NCI-H2029 treated with DMSO at 0.1 percent for 48 hours (cell line): ENCODE measurements around the gene CAMK1D.
"Not testable (repeated sequence)": the region's sequence is repeated elsewhere in the genome, so short reads cannot be mapped to it uniquely, and the experiment has no call there.

Experiments
- DNase-seq: peaks from one replicate; lab custom pipeline; 2025; lab: John Stamatoyannopoulos, UW

Gene CAMK1D

DNA sequence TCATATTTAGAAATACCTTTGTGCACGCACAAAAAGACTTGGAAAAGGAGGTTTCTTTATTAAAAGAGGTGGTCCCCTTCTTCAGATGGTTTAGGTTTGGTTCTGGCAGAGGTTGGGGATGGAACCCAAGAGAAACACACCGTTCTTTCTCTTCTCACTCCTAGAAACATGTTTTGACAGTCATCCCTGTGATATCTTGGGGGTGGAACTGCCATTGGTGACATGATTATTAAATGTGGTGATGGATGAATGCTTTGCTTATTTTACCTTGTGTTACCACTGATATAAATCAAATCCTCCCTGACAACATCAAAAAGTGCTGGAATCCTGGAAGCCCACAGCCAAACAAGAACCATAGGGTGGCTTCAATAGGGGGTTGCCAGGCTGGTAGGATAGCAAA is 505.6 kb downstream of the CAMK1D start:
- no peak for DNase-seq

DNA sequence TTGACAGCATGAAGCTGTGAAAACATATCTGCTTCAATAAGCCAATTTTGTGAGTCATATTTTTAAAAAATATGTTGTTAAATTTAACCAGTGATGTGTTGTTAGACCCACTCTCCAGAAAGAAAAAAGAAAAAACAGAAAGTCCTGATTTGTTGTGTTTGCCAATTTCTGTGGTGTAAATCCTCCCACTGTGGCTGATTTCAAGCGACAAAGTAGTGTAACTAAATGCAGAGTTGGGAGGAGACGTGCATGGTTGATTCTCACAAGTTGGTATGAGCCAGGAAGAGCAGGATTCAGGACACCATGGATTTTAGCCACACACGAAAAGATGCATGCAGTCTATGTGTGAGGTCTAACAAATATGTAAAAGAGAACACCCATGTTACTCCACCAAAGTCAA is 513.1 kb downstream of the CAMK1D start:
- DNase-seq, result no peak

DNA sequence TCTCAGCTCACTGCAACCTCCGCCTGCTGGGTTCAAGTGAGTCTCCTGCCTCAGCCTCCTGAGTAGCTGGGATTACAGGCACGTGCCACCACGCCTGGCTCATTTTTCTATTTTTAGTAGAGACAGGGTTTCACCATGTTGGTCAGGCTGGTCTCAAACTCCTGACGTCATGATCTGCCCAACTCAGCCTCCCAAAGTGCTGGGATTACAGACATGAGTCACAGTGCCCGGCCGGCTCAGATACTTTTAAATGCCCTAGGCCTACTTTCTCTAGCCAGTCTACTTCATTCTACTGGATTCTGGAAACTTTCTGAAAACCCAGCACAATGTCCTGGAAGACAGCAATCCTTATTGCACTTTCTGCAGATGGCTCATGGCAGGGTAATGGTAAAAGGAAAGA is 516.2 kb downstream of the CAMK1D start:
- DNase-seq, result not testable (repeated sequence)

DNA sequence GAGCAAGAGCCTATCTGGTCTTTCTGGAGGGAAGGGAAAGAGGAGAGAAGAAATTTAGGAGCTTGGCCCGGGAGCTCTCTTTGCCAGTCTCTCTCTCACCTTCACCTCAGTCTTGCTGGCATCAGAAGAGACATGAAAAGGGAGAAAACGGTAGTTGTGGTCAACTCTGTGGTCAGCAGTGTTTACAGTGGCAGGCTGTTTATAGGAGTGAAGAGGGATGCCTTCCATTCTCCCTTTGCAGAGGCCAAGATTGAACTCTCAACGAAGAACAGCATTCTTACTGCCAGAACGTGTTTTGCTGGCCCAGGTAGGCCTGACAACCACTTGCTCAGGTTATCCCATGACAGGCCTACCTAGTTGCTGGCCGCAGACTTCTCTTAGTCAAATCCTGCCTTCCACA is 518.9 kb downstream of the CAMK1D start:
- DNase-seq, result no peak

DNA sequence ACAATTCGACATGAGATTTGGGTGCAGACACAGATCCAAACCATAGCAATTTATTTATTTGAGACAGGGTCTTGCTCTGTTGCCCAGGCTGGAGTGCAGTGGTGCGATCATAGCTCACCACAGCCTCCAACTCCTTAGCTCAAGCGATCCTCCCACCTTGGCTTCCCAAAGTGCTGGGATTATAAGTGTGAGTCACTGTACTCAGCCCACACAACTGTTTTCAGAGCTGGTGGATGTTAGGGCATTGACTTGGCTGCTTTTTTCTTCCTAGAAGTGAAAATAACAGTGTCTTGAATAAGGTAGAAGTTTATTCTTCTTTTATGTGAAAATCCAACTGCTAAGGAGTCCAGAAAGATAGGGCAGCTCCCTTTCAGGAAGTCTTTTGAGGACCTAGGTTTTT is 520.1 kb downstream of the CAMK1D start:
- no peak for DNase-seq

GRCh38 chr10:12872577-12872976 is 523.2 kb downstream of the CAMK1D start:
- DNase-seq, result no peak

DNA sequence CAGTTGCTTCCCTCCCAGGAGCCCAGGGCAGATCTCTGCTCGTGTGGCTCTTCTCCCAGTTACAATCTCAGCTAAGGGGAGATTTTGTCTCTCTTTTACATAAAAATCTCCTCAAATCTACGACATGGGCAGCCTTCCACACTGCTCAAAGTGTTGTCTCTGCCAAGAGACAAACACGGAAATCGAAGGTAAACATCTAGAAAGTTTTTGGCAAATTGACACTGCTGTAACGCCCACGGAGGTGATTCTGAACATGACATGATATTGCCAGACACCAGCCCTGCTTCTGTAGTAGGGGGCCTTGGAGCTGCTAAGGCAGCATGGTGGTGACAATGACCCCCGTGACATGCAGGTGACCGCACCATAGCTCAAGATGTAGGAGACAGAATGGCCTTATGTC is 523.8 kb downstream of the CAMK1D start:
- DNase-seq, result no peak

- DNase-seq, result no peak
These were observed 525.2 kb downstream of the CAMK1D start for GRCh38 chr10:12874501-12874900.

GRCh38 chr10:12875100-12875499 is 525.8 kb downstream of the CAMK1D start:
- no peak for DNase-seq

DNA sequence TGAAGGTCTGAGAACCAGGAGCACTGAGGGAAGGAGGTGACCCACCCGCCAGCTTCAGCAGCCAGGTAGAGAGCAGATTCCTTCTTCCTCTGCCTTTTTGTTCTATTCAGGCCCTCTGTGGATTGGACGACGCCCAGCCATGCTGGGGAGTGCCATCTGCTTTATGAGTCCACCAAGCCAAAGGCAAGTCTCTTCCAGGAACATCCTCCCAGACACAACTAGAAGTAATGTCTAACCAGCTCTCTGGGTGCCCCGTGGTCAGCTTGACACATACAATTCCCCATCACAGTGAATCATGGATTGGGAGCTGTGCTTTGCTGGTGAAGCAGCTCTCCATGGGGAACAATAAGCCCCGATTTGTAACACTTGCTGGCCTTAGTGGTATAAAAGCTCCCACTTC is 526.9 kb downstream of the CAMK1D start:
- no peak for DNase-seq

GRCh38 chr10:12877150-12877549 is 527.8 kb downstream of the CAMK1D start:
- no peak for DNase-seq

DNA sequence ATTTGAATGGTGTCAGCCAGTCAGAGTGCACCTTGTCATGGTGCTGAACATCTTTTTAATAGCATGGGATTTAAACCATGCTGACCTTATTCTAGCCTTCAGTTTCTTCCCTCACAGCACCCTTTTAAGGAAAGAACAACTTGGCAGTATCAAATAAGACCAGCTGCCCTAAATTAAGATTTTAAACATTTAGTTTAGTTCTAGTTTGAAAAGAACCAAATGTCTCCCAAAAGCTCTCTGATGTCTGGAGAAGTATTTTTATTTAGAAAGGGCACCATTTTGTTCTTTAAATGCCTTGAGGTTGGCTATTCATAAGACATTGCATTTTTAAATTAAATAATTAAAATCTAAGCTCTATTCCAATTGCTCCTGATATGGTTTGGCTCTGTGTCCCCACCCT is 531.1 kb downstream of the CAMK1D start:
- DNase-seq, result no peak

DNA sequence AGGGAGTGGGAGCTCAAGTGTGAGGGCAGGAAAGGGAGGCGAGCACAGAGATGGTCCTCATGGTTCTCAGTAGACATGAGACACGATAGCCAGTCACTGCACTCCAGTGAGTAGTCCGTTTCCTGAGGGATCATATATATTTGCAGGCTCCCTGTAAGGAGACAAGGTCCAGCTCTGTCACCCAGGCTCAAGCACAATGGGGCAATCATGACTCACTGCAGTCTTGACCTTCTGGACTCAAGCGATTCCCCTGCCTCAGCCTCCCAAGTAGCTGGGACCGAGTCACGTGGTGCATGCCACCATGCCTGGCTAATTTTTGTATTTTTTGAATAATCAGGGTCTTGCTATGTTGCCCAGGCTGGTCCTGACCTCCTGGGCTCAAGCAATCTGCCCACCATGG is 535.5 kb downstream of the CAMK1D start:
- DNase-seq, result no peak
